ENCODE measurements around the gene PRMT1.
"Not testable (repeated sequence)": the region's sequence is repeated elsewhere in the genome, so short reads cannot be mapped to it uniquely, and the experiment has no call there.

Gene PRMT1

GRCh38 chr19:49677231-49677900, at the start of gene PRMT1:
TSS of gene PRMT1 (plus strand) at chr19:49677271. CDS start at chr19:49677281, 10 bp downstream.
- peak within 1 kb of the TSS; percentile 99 to 100 (median 100) for H3K27ac Mint-ChIP-seq
- no peaks in the 10 kb centered on the region for H3K9me3 Mint-ChIP-seq
- TF ChIP-seq CTCF (IDR thresholded peaks at IDR 0.05; ENCODE audit: unreplicated experiment in 3 of 3), result no peak
- peaks cover 11% of the 10 kb centered on the region for H3K36me3 Mint-ChIP-seq (ENCODE audit: low read depth)
- peak within 1 kb of the TSS; percentile 92 to 96 (median 92) for H3K4me3 Mint-ChIP-seq
- no peaks in the 10 kb centered on the region for H3K27me3 Mint-ChIP-seq (ENCODE audit: low read depth)
- peaks cover 25% of the 10 kb centered on the region for H3K4me1 Mint-ChIP-seq

- Mint-ChIP-seq H3K4me3 (no peak overlapping the region), H3K27me3 (ENCODE audit: low read depth) (no peaks in the 10 kb centered on the region), H3K27ac (no peak overlapping the region), H3K9me3 (no peaks in the 10 kb centered on the region), H3K36me3 (ENCODE audit: low read depth) (peaks cover 35% of the 10 kb centered on the region), H3K4me1 (peaks cover 7% of the 10 kb centered on the region)
- no peak for TF ChIP-seq CTCF (IDR thresholded peaks at IDR 0.05; ENCODE audit: unreplicated experiment in 3 of 3)
Measured at GRCh38 chr19:49629659-49630058, 47.4 kb upstream of the PRMT1 start.

GRCh38 chr19:49631014-49631588, 46.0 kb upstream of the PRMT1 start:
- no peaks in the 10 kb centered on the region for H3K9me3 Mint-ChIP-seq
- peaks cover 5% of the 10 kb centered on the region for H3K27me3 Mint-ChIP-seq (ENCODE audit: low read depth)
- peak overlapping the region in 2 of 3 experiments; percentile 10 to 60 for H3K27ac Mint-ChIP-seq
- TF ChIP-seq CTCF (IDR thresholded peaks at IDR 0.05; ENCODE audit: unreplicated experiment in 3 of 3), result no peak
- H3K36me3 Mint-ChIP-seq (ENCODE audit: low read depth), result peaks cover 30% of the 10 kb centered on the region
- H3K4me3 Mint-ChIP-seq, result no peak overlapping the region
- H3K4me1 Mint-ChIP-seq, result peaks cover 18% of the 10 kb centered on the region

GRCh38 chr19:49631610-49632192, 45.4 kb upstream of the PRMT1 start:
- TF ChIP-seq CTCF (IDR thresholded peaks at IDR 0.05; ENCODE audit: unreplicated experiment in 3 of 3), result no peak
- peaks cover 7% of the 10 kb centered on the region for H3K27me3 Mint-ChIP-seq (ENCODE audit: low read depth)
- H3K36me3 Mint-ChIP-seq (ENCODE audit: low read depth), result peaks cover 25% of the 10 kb centered on the region
- peaks cover 21% of the 10 kb centered on the region for H3K4me1 Mint-ChIP-seq
- no peak overlapping the region for H3K4me3 Mint-ChIP-seq
- no peak overlapping the region for H3K27ac Mint-ChIP-seq
- no peaks in the 10 kb centered on the region for H3K9me3 Mint-ChIP-seq

- no peak for TF ChIP-seq CTCF (IDR thresholded peaks at IDR 0.05; ENCODE audit: unreplicated experiment in 3 of 3)
- H3K9me3 Mint-ChIP-seq, result no peaks in the 10 kb centered on the region
- peaks cover 16% of the 10 kb centered on the region for H3K36me3 Mint-ChIP-seq (ENCODE audit: low read depth)
- no peak overlapping the region for H3K4me3 Mint-ChIP-seq
- H3K27me3 Mint-ChIP-seq (ENCODE audit: low read depth), result peaks cover 11% of the 10 kb centered on the region
- H3K4me1 Mint-ChIP-seq, result peaks cover 23% of the 10 kb centered on the region
- H3K27ac Mint-ChIP-seq, result no peak overlapping the region
Measured at GRCh38 chr19:49632576-49632975, 44.5 kb upstream of the PRMT1 start.

GRCh38 chr19:49633273-49633672, 43.8 kb upstream of the PRMT1 start:
- H3K4me3 Mint-ChIP-seq; H3K36me3 Mint-ChIP-seq (ENCODE audit: low read depth); H3K9me3 Mint-ChIP-seq; H3K27ac Mint-ChIP-seq: not testable (repeated sequence)
- peaks cover 14% of the 10 kb centered on the region for H3K27me3 Mint-ChIP-seq (ENCODE audit: low read depth)
- H3K4me1 Mint-ChIP-seq, result peaks cover 29% of the 10 kb centered on the region
